Measurements from ENCODE around the gene CPNE6.
"Not testable (repeated sequence)": the region's sequence is repeated elsewhere in the genome, so short reads cannot be mapped to it uniquely, and the experiment has no call there.

Gene CPNE6

DNA sequence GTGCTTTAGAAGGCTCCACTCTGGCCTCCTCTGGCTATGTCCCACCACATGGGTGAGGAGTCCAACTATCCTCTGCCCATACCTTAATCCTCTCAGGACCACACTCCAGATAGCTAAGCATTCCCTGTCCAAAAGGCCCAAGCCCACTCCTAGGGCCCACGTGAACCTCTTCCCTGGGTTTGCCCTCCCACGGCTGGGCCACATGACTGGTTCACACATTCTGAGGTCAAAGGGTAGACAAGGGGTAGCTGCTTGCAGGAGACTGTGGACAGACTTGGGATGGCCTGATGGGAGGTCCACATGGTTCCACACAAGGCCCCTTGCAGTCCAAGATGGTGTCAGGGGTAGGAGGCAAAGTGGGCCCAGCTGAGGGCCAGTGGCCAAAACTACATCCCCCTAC lies 16.7 kb downstream of the CPNE6 start:
- no peak for DNase-seq

GRCh38 chr14:24089890-24090289 lies 18.5 kb downstream of the CPNE6 start:
- no peak for DNase-seq

- no peak for DNase-seq
These were observed 20.7 kb downstream of the CPNE6 start for GRCh38 chr14:24092110-24092504.

- no peak for DNase-seq
These were observed 21.3 kb downstream of the CPNE6 start for GRCh38 chr14:24092505-24093206.

- no peak for DNase-seq
These were observed 22.0 kb downstream of the CPNE6 start for GRCh38 chr14:24093207-24093900.

- peak; percentile 73 to 74 for DNase-seq
These were observed 22.8 kb downstream of the CPNE6 start, which contains the start of gene PCK2 for GRCh38 chr14:24093901-24094840. TSS of gene PCK2 (plus strand) at chr14:24094311. CDS start at chr14:24094406, 95 bp downstream.

DNA sequence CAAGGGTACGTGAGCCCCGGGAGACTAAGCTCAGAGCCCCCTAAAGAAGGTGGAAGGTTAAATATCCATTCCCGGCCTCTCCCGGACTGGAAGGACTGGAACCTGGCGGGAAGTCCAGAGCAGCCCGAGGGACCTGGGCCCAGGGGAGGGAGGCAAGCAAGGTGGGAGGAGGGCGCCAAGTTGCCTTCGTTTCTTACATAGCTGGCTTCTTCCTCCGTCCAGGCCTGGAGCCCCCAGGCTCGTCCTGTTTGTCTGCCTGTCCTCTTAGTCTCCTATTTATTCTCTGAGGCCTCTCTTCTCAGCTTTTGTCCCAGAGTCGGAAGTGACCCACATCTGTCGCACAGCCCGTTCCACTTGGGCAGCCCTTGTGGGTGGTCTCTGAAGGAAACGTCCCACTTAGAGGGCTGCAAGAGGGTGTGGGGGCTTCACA lies 23.5 kb downstream of the CPNE6 start:
- peak in 1 of 2 donors; percentile 27 for DNase-seq

GRCh38 chr14:24095271-24096068 lies 24.1 kb downstream of the CPNE6 start:
- peak in 1 of 2 donors; percentile 7 for DNase-seq

DNA sequence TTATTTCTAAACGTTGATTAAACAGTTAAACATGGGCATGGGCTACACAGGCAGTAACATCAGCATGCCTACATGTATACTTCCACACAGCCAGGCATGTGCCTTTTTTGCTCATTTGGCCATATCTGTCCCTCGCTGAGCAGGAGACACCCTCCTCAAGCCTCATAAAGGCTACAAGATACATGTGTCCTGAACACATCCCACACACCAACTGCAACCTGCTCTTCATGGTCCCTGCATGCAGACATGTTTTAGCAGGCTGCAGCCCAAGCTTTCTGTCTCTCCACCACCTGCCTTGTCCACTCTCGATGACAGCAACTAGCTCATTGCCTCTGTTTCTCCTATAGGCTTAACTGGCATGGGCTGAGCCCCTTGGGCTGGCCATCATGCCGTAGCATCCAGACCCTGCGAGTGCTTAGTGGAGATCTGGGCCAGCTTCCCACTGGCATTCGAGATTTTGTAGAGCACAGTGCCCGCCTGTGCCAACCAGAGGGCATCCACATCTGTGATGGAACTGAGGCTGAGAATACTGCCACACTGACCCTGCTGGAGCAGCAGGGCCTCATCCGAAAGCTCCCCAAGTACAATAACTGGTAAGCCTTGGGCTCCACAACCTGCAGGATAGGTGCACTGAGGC lies 25.3 kb downstream of the CPNE6 start:
- no peak for DNase-seq

GRCh38 chr14:24098229-24098926 lies 27.0 kb downstream of the CPNE6 start:
- no peak for DNase-seq

GRCh38 chr14:24098927-24099813 lies 27.8 kb downstream of the CPNE6 start:
- DNase-seq, result no peak

DNA sequence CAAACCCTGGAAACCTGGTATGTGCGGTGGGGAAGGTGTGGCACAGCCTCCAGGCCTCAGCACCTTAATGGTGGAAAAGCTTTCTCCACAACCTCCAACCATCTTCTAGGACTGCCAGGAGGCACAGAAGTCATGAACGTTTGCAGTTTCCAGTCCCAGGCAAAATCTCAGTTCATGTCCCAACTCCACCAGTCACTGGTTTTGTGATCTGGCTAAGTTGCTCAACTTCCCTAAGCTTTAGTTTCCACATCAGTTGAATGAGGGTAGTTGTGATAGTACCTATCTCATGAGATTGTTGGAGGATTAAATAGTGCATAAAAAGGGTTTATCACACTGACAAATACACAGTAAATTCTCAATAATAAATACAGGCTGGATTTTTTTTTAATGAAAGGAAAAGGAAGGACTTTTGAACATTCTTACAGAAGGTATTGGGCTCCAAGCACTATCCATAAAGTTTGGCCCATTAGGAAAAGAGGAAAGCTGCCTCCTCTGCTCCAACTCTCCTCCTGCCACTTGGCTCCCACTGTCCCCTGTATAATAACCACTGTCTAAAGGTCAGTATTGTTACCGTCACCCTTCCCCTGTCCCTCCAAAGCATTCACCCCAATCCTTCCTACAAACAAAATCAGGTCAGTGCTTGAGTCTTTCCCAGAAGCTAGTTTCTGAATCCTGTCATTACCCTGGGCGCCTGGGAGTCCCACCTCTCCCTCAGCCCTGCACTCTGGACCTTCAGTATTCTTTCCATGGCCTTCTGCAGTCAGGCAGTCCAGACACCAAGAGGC lies 29.0 kb downstream of the CPNE6 start:
- DNase-seq, result no peak

DNA sequence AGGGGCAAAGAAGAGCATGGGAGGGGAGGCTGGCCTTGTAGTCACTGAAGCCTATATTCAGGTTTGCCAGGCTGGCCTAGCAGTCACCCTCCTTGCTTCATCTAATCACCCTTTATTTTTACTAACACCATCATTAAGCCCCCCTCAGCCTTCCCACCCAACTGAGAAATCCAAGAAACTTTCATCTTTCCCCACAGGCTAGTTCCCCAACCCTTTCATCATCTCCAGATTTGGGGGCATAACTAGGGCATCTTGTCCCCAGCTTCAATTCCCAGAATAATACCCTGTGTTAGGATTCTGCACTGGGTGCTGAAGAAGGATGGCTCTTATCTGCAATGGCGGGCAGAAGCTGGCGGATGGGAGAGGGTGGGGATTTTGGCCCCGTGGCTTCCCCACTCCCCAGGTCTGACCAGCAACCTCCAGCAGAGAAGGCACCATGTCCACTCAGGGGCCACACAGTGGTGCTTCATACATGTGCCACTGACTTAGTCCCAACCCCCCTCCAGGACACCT lies 29.7 kb downstream of the CPNE6 start:
- no peak for DNase-seq

DNA sequence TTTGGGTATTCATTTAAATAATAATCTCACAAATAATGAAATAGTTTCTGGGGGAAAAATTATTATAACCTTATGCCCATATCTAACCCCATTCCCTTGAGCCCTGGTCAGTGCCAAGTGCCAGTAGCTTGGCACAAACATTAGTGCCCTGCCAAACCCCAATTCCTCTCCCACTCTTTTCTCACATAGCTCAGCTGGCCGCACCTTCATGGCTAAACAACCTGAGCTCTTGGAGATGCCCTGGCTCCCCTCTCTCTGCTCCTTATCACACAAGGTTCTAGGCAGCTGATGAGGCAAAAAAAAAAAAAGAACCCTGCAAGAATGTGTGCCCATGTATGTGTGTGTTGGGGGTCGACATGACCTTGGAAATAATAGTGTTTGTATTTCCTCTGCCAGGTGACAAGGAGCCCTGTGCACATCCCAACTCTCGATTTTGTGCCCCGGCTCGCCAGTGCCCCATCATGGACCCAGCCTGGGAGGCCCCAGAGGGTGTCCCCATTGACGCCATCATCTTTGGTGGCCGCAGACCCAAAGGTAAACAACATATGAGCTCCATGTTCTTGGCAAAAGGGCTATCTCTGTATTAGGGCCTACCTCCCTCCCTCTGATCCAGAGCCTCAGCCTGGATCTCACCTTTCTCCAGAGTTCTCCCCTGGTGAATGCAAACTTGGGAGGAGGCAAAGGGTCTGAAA lies 31.1 kb downstream of the CPNE6 start:
- DNase-seq, result no peak

GRCh38 chr14:24103451-24103850 lies 32.1 kb downstream of the CPNE6 start:
- no peak for DNase-seq

GRCh38 chr14:24105609-24106239 lies 34.4 kb downstream of the CPNE6 start:
- DNase-seq, result not testable (repeated sequence)

GRCh38 chr14:24106672-24107271 lies 35.4 kb downstream of the CPNE6 start:
- no peak for DNase-seq

All from hippocampal formation (tissue), 2 donors.